Nephron (organoid): ENCODE results near the gene PDCD7.
"Not testable (repeated sequence)": the region's sequence is repeated elsewhere in the genome, so short reads cannot be mapped to it uniquely, and the experiment has no call there.

ENCODE experiments used
- H3K27ac Mint-ChIP-seq, 3 experiments: 2 replicates each; pipeline ENCODE4 v1.8.0; 2020; ENCODE audit warnings: mixed read lengths in 3 of 3, mild to moderate bottlenecking in 2 of 3, moderate library complexity in 1 of 3
- H3K27me3 Mint-ChIP-seq: 2 replicates; pipeline ENCODE4 v1.8.0; 2021; ENCODE audit warnings: low read depth, mild to moderate bottlenecking, moderate library complexity, mixed read lengths
- H3K36me3 Mint-ChIP-seq: 2 replicates; pipeline ENCODE4 v1.8.0; 2020; ENCODE audit warnings: low read depth, mixed read lengths
- H3K4me1 Mint-ChIP-seq: 2 replicates; pipeline ENCODE4 v1.8.0; 2020; ENCODE audit warnings: mixed read lengths
- H3K4me3 Mint-ChIP-seq, 3 experiments: 2 replicates each; pipeline ENCODE4 v1.8.0; 2020; ENCODE audit warnings: mild to moderate bottlenecking in 3 of 3, mixed read lengths in 3 of 3, moderate library complexity in 2 of 3
- H3K9me3 Mint-ChIP-seq: 2 replicates; pipeline ENCODE4 v1.8.0; 2020; ENCODE audit warnings: mixed read lengths
- TF ChIP-seq, protein P1 (sequence below), 3 experiments: fragments of 200-600 bp; sonication (generic); IDR thresholded peaks; one replicate each; pipeline ENCODE4 v1.5.0; 2021; ENCODE audit warnings: antibody characterized with exemption in 3 of 3; ENCODE audit not compliant: unreplicated experiment in 3 of 3

The PDCD7 gene

DNA sequence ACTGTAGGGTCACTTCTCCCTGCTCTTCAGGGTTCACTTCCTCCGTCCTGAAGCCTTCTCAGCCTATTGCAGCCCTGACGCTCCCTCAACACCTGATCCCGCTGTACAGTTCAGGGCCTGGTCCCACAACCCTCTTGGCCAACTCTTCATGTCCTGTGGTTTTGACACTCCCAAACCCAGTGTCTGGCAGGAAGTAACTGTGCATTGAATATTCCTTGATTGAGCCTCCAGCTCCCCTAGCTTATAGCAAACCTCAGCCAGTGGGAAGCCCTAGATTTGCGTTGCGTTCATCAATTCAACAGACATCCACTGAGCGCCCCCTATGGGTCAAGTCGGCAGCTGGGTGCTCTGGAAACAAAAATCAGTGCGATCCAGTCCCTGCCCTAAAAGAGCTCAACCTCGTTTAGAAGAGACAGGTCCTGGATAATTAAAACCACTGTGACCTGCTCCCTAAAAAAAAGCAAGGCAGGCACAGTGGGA, 32.2 kb downstream of the PDCD7 start:
- TF ChIP-seq, protein P1, sequence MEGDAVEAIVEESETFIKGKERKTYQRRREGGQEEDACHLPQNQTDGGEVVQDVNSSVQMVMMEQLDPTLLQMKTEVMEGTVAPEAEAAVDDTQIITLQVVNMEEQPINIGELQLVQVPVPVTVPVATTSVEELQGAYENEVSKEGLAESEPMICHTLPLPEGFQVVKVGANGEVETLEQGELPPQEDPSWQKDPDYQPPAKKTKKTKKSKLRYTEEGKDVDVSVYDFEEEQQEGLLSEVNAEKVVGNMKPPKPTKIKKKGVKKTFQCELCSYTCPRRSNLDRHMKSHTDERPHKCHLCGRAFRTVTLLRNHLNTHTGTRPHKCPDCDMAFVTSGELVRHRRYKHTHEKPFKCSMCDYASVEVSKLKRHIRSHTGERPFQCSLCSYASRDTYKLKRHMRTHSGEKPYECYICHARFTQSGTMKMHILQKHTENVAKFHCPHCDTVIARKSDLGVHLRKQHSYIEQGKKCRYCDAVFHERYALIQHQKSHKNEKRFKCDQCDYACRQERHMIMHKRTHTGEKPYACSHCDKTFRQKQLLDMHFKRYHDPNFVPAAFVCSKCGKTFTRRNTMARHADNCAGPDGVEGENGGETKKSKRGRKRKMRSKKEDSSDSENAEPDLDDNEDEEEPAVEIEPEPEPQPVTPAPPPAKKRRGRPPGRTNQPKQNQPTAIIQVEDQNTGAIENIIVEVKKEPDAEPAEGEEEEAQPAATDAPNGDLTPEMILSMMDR (IDR thresholded peaks at IDR 0.05; ENCODE audit: unreplicated experiment in 3 of 3), result peak; percentile 65 to 84 (median 65)
- Mint-ChIP-seq H3K27ac (peak overlapping the region in 1 of 3 experiments; percentile 7), H3K4me3 (no peak overlapping the region)

DNA sequence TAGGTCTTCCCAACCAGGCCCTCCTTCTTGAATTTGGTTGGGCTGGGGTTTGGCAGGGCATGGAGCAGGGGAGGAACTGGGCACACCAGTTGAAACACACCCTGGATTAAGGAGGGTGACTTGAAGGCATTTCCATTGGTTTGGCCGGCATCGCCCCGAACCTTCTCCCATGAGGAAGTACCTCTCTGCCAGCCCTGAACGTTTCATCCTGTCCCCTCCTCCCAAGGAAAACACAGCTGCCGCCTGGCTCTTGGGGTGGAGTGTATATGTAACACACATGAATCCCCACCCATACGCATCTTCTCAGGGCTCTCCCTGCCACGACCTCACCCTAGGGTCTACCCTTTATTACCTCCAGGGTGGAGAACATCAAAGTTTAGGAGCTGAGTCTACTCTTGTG, 33.2 kb downstream of the PDCD7 start:
- Mint-ChIP-seq H3K9me3 (no peaks in the 10 kb centered on the region), H3K27ac (no peak overlapping the region), H3K4me3 (no peak overlapping the region), H3K4me1 (peaks cover 2% of the 10 kb centered on the region), H3K27me3 (no peaks in the 10 kb centered on the region), H3K36me3 (peaks cover 45% of the 10 kb centered on the region)
- TF ChIP-seq, protein P1 (IDR thresholded peaks at IDR 0.05; ENCODE audit: unreplicated experiment in 3 of 3), result no peak

More for the DNA sequence above, 32.2 kb downstream of the PDCD7 start:
- Mint-ChIP-seq H3K36me3 (peaks cover 55% of the 10 kb centered on the region), H3K4me1 (no peaks in the 10 kb centered on the region), H3K9me3 (no peaks in the 10 kb centered on the region), H3K27me3 (no peaks in the 10 kb centered on the region)

DNA sequence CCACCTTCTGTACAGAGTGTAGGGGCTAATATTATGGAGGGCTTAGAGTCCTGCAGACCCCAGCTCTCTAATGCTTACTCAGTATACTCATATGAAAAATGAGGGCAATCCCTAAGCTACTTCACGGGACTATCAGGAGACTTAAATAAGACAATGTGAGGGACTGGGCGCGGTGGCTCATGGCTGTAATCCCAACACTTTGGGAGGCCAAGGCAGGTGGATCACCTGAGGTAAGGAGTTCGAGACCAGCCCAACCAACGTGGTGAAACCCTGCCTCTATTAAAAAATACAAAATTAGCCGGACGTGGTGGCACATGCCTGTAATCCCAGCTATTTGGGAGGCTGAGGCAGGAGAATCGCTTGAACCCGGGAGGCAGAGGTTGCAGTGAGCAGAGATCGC, 33.8 kb downstream of the PDCD7 start:
- not testable (repeated sequence) for H3K27ac Mint-ChIP-seq, H3K27me3 Mint-ChIP-seq, H3K4me1 Mint-ChIP-seq

DNA sequence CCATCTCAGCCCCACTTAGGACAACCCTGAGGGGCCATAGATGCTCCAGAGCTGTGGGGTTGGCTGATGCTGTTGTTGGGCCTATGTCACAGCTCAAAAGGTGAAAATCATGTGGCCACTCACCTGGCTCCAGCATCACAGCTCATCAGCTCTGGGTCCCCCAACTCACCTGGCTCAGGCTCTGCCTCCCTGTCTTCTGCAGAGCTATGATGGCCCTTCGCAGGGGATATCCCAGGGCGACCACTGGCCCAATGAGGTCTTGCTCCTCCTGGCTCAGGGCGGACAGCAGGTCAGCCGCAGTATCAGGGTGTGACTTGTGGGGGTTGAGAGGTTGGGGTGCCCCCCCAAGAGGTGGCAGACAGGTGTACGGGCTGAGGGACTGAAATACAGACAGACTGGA, 34.3 kb downstream of the PDCD7 start:
- no peaks in the 10 kb centered on the region for H3K9me3 Mint-ChIP-seq
- TF ChIP-seq, protein P1 (IDR thresholded peaks at IDR 0.05; ENCODE audit: unreplicated experiment in 3 of 3), result no peak
- peaks cover 5% of the 10 kb centered on the region for H3K4me1 Mint-ChIP-seq
- no peak overlapping the region for H3K27ac Mint-ChIP-seq
- H3K27me3 Mint-ChIP-seq, result no peaks in the 10 kb centered on the region
- peaks cover 43% of the 10 kb centered on the region for H3K36me3 Mint-ChIP-seq
- H3K4me3 Mint-ChIP-seq, result no peak overlapping the region

More for the DNA sequence above, 33.8 kb downstream of the PDCD7 start:
- H3K36me3 Mint-ChIP-seq, result peaks cover 43% of the 10 kb centered on the region
- H3K4me3 Mint-ChIP-seq, H3K9me3 Mint-ChIP-seq: not testable (repeated sequence)

DNA sequence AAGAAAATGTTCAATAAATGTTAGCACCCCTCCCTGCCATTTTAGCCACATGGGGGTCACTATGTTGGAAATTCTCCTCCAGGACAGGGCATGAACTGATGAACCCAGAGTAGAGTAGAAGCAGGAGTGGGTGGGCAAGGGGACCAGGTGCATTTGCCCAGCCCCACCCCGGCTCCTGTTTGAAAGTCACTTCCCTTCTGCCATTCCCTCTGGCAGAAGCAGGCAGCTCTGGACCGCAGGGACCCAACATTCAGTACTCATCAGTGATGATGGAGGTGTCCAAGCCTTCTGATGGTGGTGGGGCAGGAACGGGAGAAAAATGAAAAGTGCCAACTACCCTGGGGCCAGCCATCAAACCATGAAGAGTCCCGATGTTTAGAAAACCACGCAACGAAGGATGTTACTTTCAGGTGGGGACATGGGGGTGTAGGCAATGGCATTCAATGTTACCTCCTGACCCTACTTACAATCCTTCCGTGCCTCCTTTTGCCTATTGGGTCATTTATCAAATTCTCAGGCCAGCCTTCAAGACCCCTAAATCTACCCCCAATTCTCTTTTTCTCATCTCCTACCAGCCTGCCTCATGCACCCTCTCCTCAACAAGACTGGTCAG, 35.9 kb downstream of the PDCD7 start:
- peaks cover 36% of the 10 kb centered on the region for H3K36me3 Mint-ChIP-seq
- no peaks in the 10 kb centered on the region for H3K27me3 Mint-ChIP-seq
- TF ChIP-seq, protein P1 (IDR thresholded peaks at IDR 0.05; ENCODE audit: unreplicated experiment in 3 of 3), result no peak
- peaks cover 7% of the 10 kb centered on the region for H3K4me1 Mint-ChIP-seq
- no peaks in the 10 kb centered on the region for H3K9me3 Mint-ChIP-seq
- H3K4me3 Mint-ChIP-seq, result no peak overlapping the region
- no peak overlapping the region for H3K27ac Mint-ChIP-seq

DNA sequence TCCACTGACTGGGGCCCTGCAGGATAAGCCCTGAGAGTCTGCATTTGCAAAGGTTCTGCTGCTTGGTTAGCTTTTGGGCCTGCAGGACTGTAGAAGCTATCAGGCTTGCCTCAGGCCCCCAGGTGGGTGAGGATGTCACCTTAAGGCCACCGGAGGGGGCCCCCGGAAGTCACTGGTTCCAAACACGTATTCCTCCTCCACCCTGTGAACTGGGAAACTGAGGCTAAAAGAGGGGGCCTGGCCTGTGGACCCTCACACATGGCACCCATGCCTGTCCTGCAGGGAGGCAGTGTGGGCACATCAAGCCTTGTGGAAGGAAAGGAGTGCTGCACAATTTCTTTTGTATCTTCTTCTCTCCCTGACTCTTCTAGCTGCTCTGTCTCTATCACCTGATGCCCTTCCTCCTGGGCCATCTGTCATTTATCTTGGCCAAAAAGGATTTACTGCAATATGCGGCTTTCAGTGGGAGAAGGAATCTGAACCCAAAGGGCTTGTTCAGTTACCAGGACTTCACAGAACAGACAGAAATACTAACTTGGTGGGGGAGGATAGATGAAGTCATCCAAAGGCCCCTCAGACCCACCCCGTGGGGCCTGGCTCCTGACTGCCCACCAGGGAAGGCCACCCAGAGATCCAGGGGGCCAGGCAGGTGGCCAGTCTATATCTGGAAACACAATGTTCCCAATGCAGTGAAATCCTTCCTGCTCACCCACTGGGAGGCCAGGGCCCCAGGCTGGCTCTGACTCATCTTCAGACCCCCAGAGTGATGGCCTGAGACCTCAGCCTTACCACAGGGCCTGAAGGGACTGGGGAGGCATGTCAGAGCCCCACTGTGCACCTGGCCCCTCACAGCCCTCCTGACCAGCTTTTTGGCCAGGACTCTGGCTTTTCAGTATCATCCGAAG, 36.9 kb downstream of the PDCD7 start:
- Mint-ChIP-seq H3K36me3 (peaks cover 36% of the 10 kb centered on the region), H3K4me3 (no peak overlapping the region), H3K27me3 (no peaks in the 10 kb centered on the region), H3K27ac (no peak overlapping the region), H3K4me1 (peaks cover 14% of the 10 kb centered on the region), H3K9me3 (no peaks in the 10 kb centered on the region)
- TF ChIP-seq, protein P1 (IDR thresholded peaks at IDR 0.05; ENCODE audit: unreplicated experiment in 3 of 3), result no peak
